Subcutaneous adipose tissue (tissue), 4 donors: Measurements from ENCODE around the gene WASHC4. TPM values are rescaled to one million over a fixed set of nuclear protein-coding genes. Genes with fewer than 3 reads are reported as not detected.

Experiments used
- CTCF ChIP-seq: fragments of 450-650 bp; IDR thresholded peaks from one replicate; pipeline ENCODE4 v1.5.1; 2016; ENCODE audit warnings: low read depth, mild to moderate bottlenecking, control low read depth, antibody characterized with exemption, moderate library complexity
- total RNA-seq, 4 donors: library from RNA; depleted of rRNA; stranded (reverse); fragments of >200 nt; gene quantifications; one replicate each; pipeline ENCODE4 v1.1.0, GENCODE V29; 2016

WASHC4 gene
- total RNA-seq, 4 donors from 2014 or later = 77.6 to 132 (median 118) TPM

- TF ChIP-seq CTCF = no peak
Observed at GRCh38 chr12:105202202-105202601, 94.7 kb downstream of the WASHC4 start.

- TF ChIP-seq CTCF = no peak
Observed at GRCh38 chr12:105204127-105204526, 96.6 kb downstream of the WASHC4 start.

- TF ChIP-seq CTCF = no peak
Observed at GRCh38 chr12:105204916-105205315, 97.4 kb downstream of the WASHC4 start.

- TF ChIP-seq CTCF = no peak
Observed at GRCh38 chr12:105205322-105206048, 98.0 kb downstream of the WASHC4 start.

GRCh38 chr12:105206686-105207374, 99.3 kb downstream of the WASHC4 start:
- no peak for TF ChIP-seq CTCF

GRCh38 chr12:105209091-105209490, 101.6 kb downstream of the WASHC4 start:
- no peak for TF ChIP-seq CTCF

- no peak for TF ChIP-seq CTCF
Observed at GRCh38 chr12:105212438-105212837, 104.9 kb downstream of the WASHC4 start.
